Measurements from ENCODE around the gene MINDY1. TPM values are rescaled to one million over a fixed set of nuclear protein-coding genes. Genes with fewer than 3 reads are reported as not detected.
A peak's percentile ranks its signal among the peaks of the same experiment; 100 is the strongest.

The MINDY1 gene
- total RNA-seq, 1 donor from 2014 or later = 26.5 TPM

DNA sequence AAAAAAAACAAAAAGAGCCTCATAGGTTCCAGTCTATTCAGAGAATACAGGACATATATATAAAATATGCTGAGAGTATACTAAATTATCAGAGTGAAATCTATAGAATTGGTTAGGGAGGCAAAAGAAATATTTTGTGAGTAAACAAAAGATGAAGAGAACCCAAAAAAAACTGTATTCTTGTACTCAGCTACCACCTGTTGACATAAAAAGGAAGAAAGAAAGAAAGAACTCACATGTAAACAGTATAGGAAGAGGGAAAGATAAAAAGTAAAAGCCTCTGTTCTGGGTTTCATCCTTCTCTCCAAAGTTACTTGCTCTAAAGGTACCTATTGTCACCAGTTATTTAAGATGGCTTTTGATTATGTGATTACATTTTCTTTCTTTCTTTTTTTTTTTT is 19.8 kb upstream of the MINDY1 start:
- intact Hi-C loops (cut with DNase I) = no loop called here
- Histone ChIP-seq H3K27ac (no peak overlapping the region), H3K4me3 (no peak overlapping the region), H3K4me1 (no peaks in the 10 kb centered on the region), H3K9me3 (no peaks in the 10 kb centered on the region), H3K36me3 (peaks cover 62% of the 10 kb centered on the region), H3K27me3 (no peaks in the 10 kb centered on the region)
- DNase-seq (no peak), ATAC-seq (no peak)
- TF ChIP-seq, protein P1, sequence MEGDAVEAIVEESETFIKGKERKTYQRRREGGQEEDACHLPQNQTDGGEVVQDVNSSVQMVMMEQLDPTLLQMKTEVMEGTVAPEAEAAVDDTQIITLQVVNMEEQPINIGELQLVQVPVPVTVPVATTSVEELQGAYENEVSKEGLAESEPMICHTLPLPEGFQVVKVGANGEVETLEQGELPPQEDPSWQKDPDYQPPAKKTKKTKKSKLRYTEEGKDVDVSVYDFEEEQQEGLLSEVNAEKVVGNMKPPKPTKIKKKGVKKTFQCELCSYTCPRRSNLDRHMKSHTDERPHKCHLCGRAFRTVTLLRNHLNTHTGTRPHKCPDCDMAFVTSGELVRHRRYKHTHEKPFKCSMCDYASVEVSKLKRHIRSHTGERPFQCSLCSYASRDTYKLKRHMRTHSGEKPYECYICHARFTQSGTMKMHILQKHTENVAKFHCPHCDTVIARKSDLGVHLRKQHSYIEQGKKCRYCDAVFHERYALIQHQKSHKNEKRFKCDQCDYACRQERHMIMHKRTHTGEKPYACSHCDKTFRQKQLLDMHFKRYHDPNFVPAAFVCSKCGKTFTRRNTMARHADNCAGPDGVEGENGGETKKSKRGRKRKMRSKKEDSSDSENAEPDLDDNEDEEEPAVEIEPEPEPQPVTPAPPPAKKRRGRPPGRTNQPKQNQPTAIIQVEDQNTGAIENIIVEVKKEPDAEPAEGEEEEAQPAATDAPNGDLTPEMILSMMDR (IDR thresholded peaks at IDR 0.05) = no peak

DNA sequence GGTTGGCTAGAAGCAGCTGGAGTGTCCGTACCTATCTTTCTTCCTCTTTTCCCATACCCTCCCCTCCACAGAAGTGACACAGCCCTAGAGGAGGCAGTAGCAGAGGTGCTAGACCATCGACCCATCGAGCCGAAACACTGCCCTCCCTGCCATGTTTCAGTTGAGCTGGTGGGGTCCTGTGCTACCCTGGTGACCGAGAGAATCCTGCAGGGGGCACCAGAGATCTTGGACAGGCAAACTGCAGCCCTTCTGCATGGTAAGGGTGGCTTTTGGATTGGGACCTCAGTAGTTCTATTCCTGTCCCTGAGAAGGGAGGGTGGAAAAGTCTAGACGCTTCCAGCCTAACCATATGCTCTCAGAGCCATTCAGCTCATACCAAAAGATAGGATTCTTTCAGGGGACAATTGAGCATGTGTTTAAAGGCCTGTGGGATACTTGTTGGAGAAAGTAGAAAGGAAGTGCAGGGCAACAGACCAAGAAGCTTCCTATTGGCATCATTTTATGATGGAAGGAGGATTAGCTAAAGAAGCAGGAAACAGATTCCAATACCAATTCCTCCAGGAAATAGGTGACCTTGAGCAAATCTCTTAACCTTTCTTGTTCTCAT is 17.9 kb upstream of the MINDY1 start:
- peaks cover 46% of the 10 kb centered on the region for H3K36me3 ChIP-seq
- H3K27ac ChIP-seq = no peak overlapping the region
- DNase-seq (peak; percentile 82), ATAC-seq (peak; percentile 99)
- H3K4me1 ChIP-seq = no peaks in the 10 kb centered on the region
- no peaks in the 10 kb centered on the region for H3K27me3 ChIP-seq
- intact Hi-C loops (cut with DNase I) = no loop called here
- TF ChIP-seq, protein P1 (IDR thresholded peaks at IDR 0.05) = peak; percentile 78
- H3K4me3 ChIP-seq = no peak overlapping the region
- no peaks in the 10 kb centered on the region for H3K9me3 ChIP-seq

DNA sequence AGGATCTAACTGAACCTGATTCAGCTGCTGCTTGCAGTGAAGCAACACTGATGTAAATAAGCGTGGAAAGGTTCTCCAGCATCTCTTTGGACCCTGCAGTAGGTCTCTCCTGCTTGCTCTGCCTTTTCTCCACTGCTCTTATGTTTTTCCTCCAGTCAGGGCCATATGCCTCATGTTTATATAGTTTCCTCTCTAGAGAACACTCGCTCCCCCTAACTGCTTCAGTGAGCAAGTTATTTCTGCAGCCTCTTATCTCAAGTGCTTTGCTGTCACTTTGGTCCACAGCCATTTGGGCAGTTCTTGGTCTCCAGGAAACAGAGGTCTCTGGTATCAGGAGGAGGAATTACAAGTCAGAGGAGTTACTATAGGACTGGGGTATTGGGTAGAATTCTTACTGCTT is 6.8 kb upstream of the MINDY1 start:
- ATAC-seq = peak; percentile 87
- TF ChIP-seq, protein P1 (IDR thresholded peaks at IDR 0.05) = peak; percentile 13
- Histone ChIP-seq H3K36me3 (peaks cover 11% of the 10 kb centered on the region), H3K4me3 (no peak overlapping the region), H3K9me3 (no peaks in the 10 kb centered on the region), H3K4me1 (peaks cover 41% of the 10 kb centered on the region), H3K27ac (peak overlapping the region; percentile 37), H3K27me3 (no peaks in the 10 kb centered on the region)
- intact Hi-C loops (cut with DNase I) = loop anchor here (10.0 kb wide), 1 partner anchor 51 kb away; the partner anchor contains the start of gene MLLT11
- DNase-seq = no peak

GRCh38 chr1:151012684-151013471 is 6.2 kb upstream of the MINDY1 start:
- TF ChIP-seq, protein P1 (IDR thresholded peaks at IDR 0.05) = no peak
- no peaks in the 10 kb centered on the region for H3K27me3 ChIP-seq
- H3K9me3 ChIP-seq = no peaks in the 10 kb centered on the region
- H3K4me1 ChIP-seq = peaks cover 43% of the 10 kb centered on the region
- intact Hi-C loops (cut with DNase I) = loop anchor here (10.0 kb wide), 1 partner anchor 52 kb away; the partner anchor contains the start of gene MLLT11
- H3K36me3 ChIP-seq = peaks cover 5% of the 10 kb centered on the region
- ATAC-seq (no peak), DNase-seq (no peak)
- H3K4me3 ChIP-seq = no peak overlapping the region
- H3K27ac ChIP-seq = peak overlapping the region; percentile 37

- Histone ChIP-seq H3K36me3 (no peaks in the 10 kb centered on the region), H3K27me3 (no peaks in the 10 kb centered on the region), H3K27ac (peak overlapping the region; percentile 14), H3K9me3 (no peaks in the 10 kb centered on the region), H3K4me3 (no peak overlapping the region), H3K4me1 (peaks cover 56% of the 10 kb centered on the region)
- DNase-seq (no peak), ATAC-seq (no peak)
- TF ChIP-seq, protein P1 (IDR thresholded peaks at IDR 0.05) = no peak
- intact Hi-C loops (cut with DNase I) = loop anchor here (10.0 kb wide), 1 partner anchor 53 kb away; the partner anchor contains the start of gene MLLT11
Observed at GRCh38 chr1:151011154-151011850, 4.6 kb upstream of the MINDY1 start.
